A549 (cell line): ENCODE measurements around the gene HOXA7. TPM values are rescaled to one million over a fixed set of nuclear protein-coding genes. Genes with fewer than 3 reads are reported as not detected.

Experiments used
- ATAC-seq, 2 experiments: fragments of 200-7000 bp in 1 of 2; fragments of >200 bp in 1 of 2; cut with Nextera tagmentation in 1 of 2; cut with Tn5 transposase in 1 of 2; 3 replicates each; pipeline versions ENCODE4 v1.8.0 to v1.9.1; 2018 to 2020; ENCODE audit warnings: mild to moderate bottlenecking in 1 of 2, moderate library complexity in 1 of 2
- CTCF ChIA-PET: fragments of 300-600 bp; sonication (Branson Sonifier 250); formaldehyde crosslinking; extraction: SDS; loops from one replicate; lab custom pipeline; 2021; ENCODE audit warnings: antibody characterized with exemption, inconsistent platforms; lab: Yijun Ruan, JAX
- POLR2A ChIA-PET: fragments of 350-600 bp; formaldehyde crosslinking; extraction: SDS; loops from one replicate; lab custom pipeline; 2021; ENCODE audit warnings: antibody characterized with exemption, inconsistent platforms; lab: Yijun Ruan, JAX
- DNase-seq, 2 experiments: peaks; one replicate each; pipeline versions ENCODE4 v3.0.0 to v3.0.0-alpha.2; 2011 to 2016; ENCODE audit warnings: low read depth in 1 of 2, low spot score in 1 of 2
- FAIRE-seq: peaks from 2 replicates; lab custom pipeline; 2011; peaks lifted over from hg19 to GRCh38; lab: Jason Lieb, UNC
- H3K27ac ChIP-seq, 2 experiments: fragments of >200 bp; sonication (Bioruptor Twin); formaldehyde crosslinking; 3 replicates each; pipeline ENCODE4 v1.5.1; 2016 to 2017
- H3K4me1 ChIP-seq: fragments of >200 bp; sonication (Bioruptor Twin); formaldehyde crosslinking; 3 replicates; pipeline ENCODE4 v1.6.1; 2016
- H3K4me2 ChIP-seq: fragments of >200 bp; sonication (Bioruptor Twin); formaldehyde crosslinking; 3 replicates; pipeline ENCODE4 v1.6.1; 2016
- H3K4me3 ChIP-seq: fragments of >200 bp; sonication (Bioruptor Twin); formaldehyde crosslinking; 3 replicates; pipeline ENCODE4 v1.5.1; 2016
- H3K9me3 ChIP-seq: fragments of >200 bp; sonication (Bioruptor Twin); formaldehyde crosslinking; 3 replicates; pipeline ENCODE4 v1.6.1; 2016
- BCL3 ChIP-seq: fragments of >200 bp; sonication (Bioruptor Twin); formaldehyde crosslinking; IDR thresholded peaks from 3 replicates; pipeline ENCODE4 v1.6.1; 2016
- BHLHE40 ChIP-seq: IDR thresholded peaks from 2 replicates; pipeline ENCODE4 v1.6.1; 2012; ENCODE audit warnings: low read depth, low read length, inconsistent platforms
- FOSL2 ChIP-seq, 2 experiments: fragments of 450-650 bp in 1 of 2; fragments of >200 bp in 1 of 2; sonication (Bioruptor Twin) in 1 of 2; formaldehyde crosslinking; IDR thresholded peaks; 2 replicates each; pipeline versions ENCODE4 v1.5.0 to v1.6.1; 2016 to 2020; ENCODE audit warnings: mild to moderate bottlenecking in 1 of 2, moderate library complexity in 1 of 2
- HDAC2 ChIP-seq: fragments of 200-600 bp; sonication (generic); IDR thresholded peaks from 2 replicates; pipeline ENCODE4 v1.6.1; 2016
- HES2 ChIP-seq: fragments of >200 bp; sonication (Bioruptor Twin); formaldehyde crosslinking; IDR thresholded peaks from 2 replicates; pipeline ENCODE4 v1.6.1; 2016
- HMGXB4 ChIP-seq: fragments of 250-450 bp; sonication (Bioruptor Pico); IDR thresholded peaks from 2 replicates; pipeline ENCODE4 v1.5.0; 2021; ENCODE audit warnings: mild to moderate bottlenecking, moderate library complexity, borderline replicate concordance
- HOXB5 ChIP-seq: fragments of 250-450 bp; sonication (Bioruptor Pico); IDR thresholded peaks from 2 replicates; pipeline ENCODE4 v1.5.0; 2020; ENCODE audit warnings: mild to moderate bottlenecking, moderate library complexity
- JUN ChIP-seq, 2 experiments: fragments of >200 bp; sonication (Bioruptor Twin); formaldehyde crosslinking; IDR thresholded peaks; 2 replicates in 1 of 2; 3 replicates in 1 of 2; pipeline ENCODE4 v1.6.1; 2016 to 2017
- KDM5A ChIP-seq: fragments of 200-600 bp; sonication (generic); IDR thresholded peaks from 2 replicates; pipeline ENCODE4 v1.6.1; 2016; ENCODE audit warnings: antibody characterized with exemption, mild to moderate bottlenecking
- MAX ChIP-seq: IDR thresholded peaks from 2 replicates; pipeline ENCODE4 v1.6.1; 2012
- MYC ChIP-seq: IDR thresholded peaks from 2 replicates; pipeline ENCODE4 v1.6.1; 2012; ENCODE audit warnings: mild to moderate bottlenecking, inconsistent platforms, low read length, improper control_type of control experiment, borderline replicate concordance
- NPAS2 ChIP-seq: fragments of 250-450 bp; sonication (Bioruptor Pico); IDR thresholded peaks from 2 replicates; pipeline ENCODE4 v1.8.0; 2022; ENCODE audit warnings: mild to moderate bottlenecking, moderate library complexity, borderline replicate concordance
- PHF8 ChIP-seq: fragments of 200-600 bp; sonication (generic); IDR thresholded peaks from 2 replicates; pipeline ENCODE4 v1.6.1; 2016; ENCODE audit warnings: low read depth, mild to moderate bottlenecking, antibody characterized with exemption, moderate library complexity, borderline replicate concordance
- POLR2AphosphoS2 ChIP-seq: conservative IDR thresholded peaks from 2 replicates; pipeline ENCODE4 v1.6.1; 2012; ENCODE audit warnings: low read length, improper control_type of control experiment, inconsistent platforms
- REST ChIP-seq: fragments of 200-600 bp; sonication (generic); IDR thresholded peaks from 2 replicates; pipeline ENCODE4 v1.6.1; 2016; ENCODE audit warnings: antibody characterized with exemption, mild to moderate bottlenecking, moderate library complexity
- SMC3 ChIP-seq: fragments of >200 bp; sonication (Bioruptor Twin); formaldehyde crosslinking; IDR thresholded peaks from 3 replicates; pipeline ENCODE4 v1.6.1; 2018; ENCODE audit warnings: inconsistent platforms
- ZNF302 ChIP-seq: fragments of 250-450 bp; sonication (Bioruptor Pico); IDR thresholded peaks from 2 replicates; pipeline ENCODE4 v1.9.0; 2021; ENCODE audit warnings: inconsistent platforms, mild to moderate bottlenecking, moderate library complexity
- WGBS: methylation state at CpG from one replicate; pipeline ENCODE4 v1.1.6; 2017; ENCODE audit errors: missing lambda C conversion rate; 5-methylcytosine and 5-hydroxymethylcytosine counted together
- polyA plus RNA-seq, 4 experiments: library from polyadenylated mRNA; depleted of rRNA in 3 of 4; stranded (reverse); fragments of >200 nt; fragmentation: RNase III in 1 of 4; extraction: RNeasy Plus Mini Kit Qiagen cat#74134 plus additional on column Dnase treatment in 1 of 4; gene quantifications; 2 replicates in 3 of 4; 3 replicates in 1 of 4; pipeline ENCODE4 v1.2.3, GENCODE V29; 2011 to 2017

Gene HOXA7
- polyA plus RNA-seq, 2 of the 4 experiments (the other 2 are of a cell fraction): 4.1 to 4.8 TPM

- no peak for TF ChIP-seq PHF8
- no peak for TF ChIP-seq KDM5A
- TF ChIP-seq ZNF302 (CRISPR knock-in tag): no peak
These were observed 11.9 kb upstream of the HOXA7 start (continued) for GRCh38 chr7:27168265-27168947.

GRCh38 chr7:27167916-27168264 is 11.4 kb upstream of the HOXA7 start:
- Histone ChIP-seq H3K4me2 (no peak overlapping the region), H3K27ac (no peak overlapping the region), H3K4me1 (peaks cover 4% of the 10 kb centered on the region; the same call in 1 of the 3 replicates), H3K4me3 (no peak overlapping the region), H3K9me3 (no peaks in the 10 kb centered on the region)
- CTCF ChIA-PET: interaction anchor here (0.5 to 4.5 kb wide), 5 partner anchors 9 to 638 kb away, joined by 3 to 33 read pairs (median 4); no protein-coding TSS in a partner anchor
- TF ChIP-seq BCL3: no peak
- TF ChIP-seq MYC: no peak
- TF ChIP-seq HMGXB4 (CRISPR knock-in tag): no peak
- TF ChIP-seq MAX: no peak
- no peak for TF ChIP-seq POLR2AphosphoS2
- no peak for TF ChIP-seq NPAS2 (CRISPR knock-in tag)
- TF ChIP-seq JUN (IDR thresholded peaks at IDR 0.05): no peak
- TF ChIP-seq FOSL2 (IDR thresholded peaks at IDR 0.05): no peak
- no peak for TF ChIP-seq FOSL2 (CRISPR knock-in tag; IDR thresholded peaks at IDR 0.05)
- no peak for TF ChIP-seq SMC3
- TF ChIP-seq HOXB5 (CRISPR knock-in tag): no peak
- no peak for TF ChIP-seq REST
- TF ChIP-seq BHLHE40: no peak
- no peak for TF ChIP-seq HDAC2
- no peak for TF ChIP-seq HES2
- FAIRE-seq (no peak), DNase-seq (no peak), ATAC-seq (no peak)
- 84% methylated on average over 4 of the region's 4 CpGs for WGBS
- POLR2A ChIA-PET: no interaction called here
